Measurements from ENCODE around the gene PPP2R3A. TPM values are rescaled to one million over a fixed set of nuclear protein-coding genes. Genes with fewer than 3 reads are reported as not detected.

The PPP2R3A gene
- polyA plus RNA-seq, 1 experiment: 7.4 TPM

GRCh38 chr3:136134091-136134490, 168.6 kb downstream of the PPP2R3A start:
- no peak for DNase-seq (ENCODE audit: low read depth)
- 0 out of 2 replicates have a peak, but pooled peaks cover 2% of the 10 kb centered on the region for H3K36me3 ChIP-seq (ENCODE audit: control insufficient read depth, insufficient read depth, low read length)
- POLR2A ChIA-PET: no interaction called here
- CTCF ChIA-PET: no interaction called here
- H3K4me3 ChIP-seq (ENCODE audit: low read depth, low read length): no peak overlapping the region
- H3K27me3 ChIP-seq (ENCODE audit: control insufficient read depth, insufficient read depth, low read length): no peaks in the 10 kb centered on the region
- TF ChIP-seq CTCF (IDR thresholded peaks at IDR 0.05; ENCODE audit: insufficient read depth, low read depth, low read length): no peak

GRCh38 chr3:136135039-136135802, 169.7 kb downstream of the PPP2R3A start:
- DNase-seq (ENCODE audit: low read depth): no peak
- H3K36me3 ChIP-seq (ENCODE audit: control insufficient read depth, insufficient read depth, low read length): 0 out of 2 replicates have a peak, but pooled peaks cover 2% of the 10 kb centered on the region
- POLR2A ChIA-PET: no interaction called here
- no peaks in the 10 kb centered on the region for H3K27me3 ChIP-seq (ENCODE audit: control insufficient read depth, insufficient read depth, low read length)
- CTCF ChIA-PET: no interaction called here
- TF ChIP-seq CTCF (IDR thresholded peaks at IDR 0.05; ENCODE audit: insufficient read depth, low read depth, low read length): no peak
- H3K4me3 ChIP-seq (ENCODE audit: low read depth, low read length): no peak overlapping the region

GRCh38 chr3:136136454-136136853, 170.9 kb downstream of the PPP2R3A start:
- TF ChIP-seq CTCF (IDR thresholded peaks at IDR 0.05; ENCODE audit: insufficient read depth, low read depth, low read length): no peak
- no peak overlapping the region for H3K4me3 ChIP-seq (ENCODE audit: low read depth, low read length)
- H3K36me3 ChIP-seq (ENCODE audit: control insufficient read depth, insufficient read depth, low read length): 0 out of 2 replicates have a peak, but pooled peaks cover 2% of the 10 kb centered on the region
- H3K27me3 ChIP-seq (ENCODE audit: control insufficient read depth, insufficient read depth, low read length): no peaks in the 10 kb centered on the region
- ChIA-PET POLR2A (no interaction called here), CTCF (interaction anchor here (0.9 to 1.0 kb wide), 2 partner anchors 16 to 45 kb away, joined by 3 read pairs; no protein-coding TSS in a partner anchor)
- DNase-seq (ENCODE audit: low read depth): no peak

- peaks cover 2% of the 10 kb centered on the region for H3K36me3 ChIP-seq (ENCODE audit: control insufficient read depth, insufficient read depth, low read length)
- no peaks in the 10 kb centered on the region for H3K27me3 ChIP-seq (ENCODE audit: control insufficient read depth, insufficient read depth, low read length)
- no peak overlapping the region for H3K4me3 ChIP-seq (ENCODE audit: low read depth, low read length)
- ChIA-PET CTCF (no interaction called here), POLR2A (no interaction called here)
- DNase-seq (ENCODE audit: low read depth): no peak
- TF ChIP-seq CTCF (IDR thresholded peaks at IDR 0.05; ENCODE audit: insufficient read depth, low read depth, low read length): no peak
Measured at GRCh38 chr3:136141291-136141785, 175.8 kb downstream of the PPP2R3A start.

- CTCF ChIA-PET: no interaction called here
- Histone ChIP-seq H3K4me3 (ENCODE audit: low read depth, low read length) (no peak overlapping the region), H3K36me3 (ENCODE audit: control insufficient read depth, insufficient read depth, low read length) (peaks cover 2% of the 10 kb centered on the region), H3K27me3 (ENCODE audit: control insufficient read depth, insufficient read depth, low read length) (no peaks in the 10 kb centered on the region)
- no peak for TF ChIP-seq CTCF (IDR thresholded peaks at IDR 0.05; ENCODE audit: insufficient read depth, low read depth, low read length)
- no peak for DNase-seq (ENCODE audit: low read depth)
- POLR2A ChIA-PET: no interaction called here
Measured at GRCh38 chr3:136141891-136142290, 176.4 kb downstream of the PPP2R3A start.

Data from BJ (cell line).